SK-N-SH treated with all-trans-retinoic acid at 6 μM for 48 hours (cell line): Measurements from ENCODE around the gene OR2T10.
"Not testable (repeated sequence)": the region's sequence is repeated elsewhere in the genome, so short reads cannot be mapped to it uniquely, and the experiment has no call there.

ENCODE experiments used
- ATAC-seq: fragments of 200-7000 bp; cut with Tn5 transposase; 3 replicates; pipeline ENCODE4 v1.9.1; 2020; ENCODE audit warnings: mild to moderate bottlenecking, moderate library complexity
- ARNTL ChIP-seq: fragments of 450-650 bp; formaldehyde crosslinking; IDR thresholded peaks from 2 replicates; pipeline ENCODE4 v1.5.0; 2020; ENCODE audit warnings: low read depth, mild to moderate bottlenecking, moderate library complexity, borderline replicate concordance
- BACH2 ChIP-seq: fragments of 250-450 bp; sonication (Bioruptor Pico); IDR thresholded peaks from 2 replicates; pipeline ENCODE4 v1.9.0; 2021; ENCODE audit warnings: mild to moderate bottlenecking, borderline replicate concordance
- CSDC2 ChIP-seq: fragments of 250-450 bp; sonication (Bioruptor Pico); IDR thresholded peaks from 2 replicates; pipeline ENCODE4 v1.5.0; 2020; ENCODE audit warnings: mild to moderate bottlenecking, moderate library complexity
- CSRNP3 ChIP-seq: fragments of 250-450 bp; sonication (Bioruptor Pico); IDR thresholded peaks from 2 replicates; pipeline ENCODE4 v1.5.1; 2021; ENCODE audit warnings: mild to moderate bottlenecking, moderate library complexity
- ESRRG ChIP-seq: fragments of 250-450 bp; sonication (Bioruptor Pico); IDR thresholded peaks from 2 replicates; pipeline ENCODE4 v1.6.1; 2021; ENCODE audit warnings: mild to moderate bottlenecking
- GLIS3 ChIP-seq: fragments of 250-450 bp; sonication (Bioruptor Pico); IDR thresholded peaks from 2 replicates; pipeline ENCODE4 v1.5.0; 2020; ENCODE audit warnings: mild to moderate bottlenecking, moderate library complexity
- ISL1 ChIP-seq: fragments of 250-450 bp; sonication (Bioruptor Pico); IDR thresholded peaks from 2 replicates; pipeline ENCODE4 v2.1.2; 2022; ENCODE audit warnings: mild to moderate bottlenecking, moderate library complexity
- OSR1 ChIP-seq: fragments of 250-450 bp; sonication (Bioruptor Pico); IDR thresholded peaks from 2 replicates; pipeline ENCODE4 v1.8.0; 2022; ENCODE audit warnings: moderate library complexity, mild to moderate bottlenecking, inconsistent platforms
- PATZ1 ChIP-seq: fragments of 250-450 bp; sonication (Bioruptor Pico); IDR thresholded peaks from 2 replicates; pipeline ENCODE4 v1.8.0; 2020; ENCODE audit warnings: mild to moderate bottlenecking, moderate library complexity, borderline replicate concordance
- PPARA ChIP-seq: fragments of 250-450 bp; sonication (Bioruptor Pico); IDR thresholded peaks from 2 replicates; pipeline ENCODE4 v1.5.0; 2020; ENCODE audit warnings: mild to moderate bottlenecking, borderline replicate concordance
- RARB ChIP-seq: fragments of 250-450 bp; sonication (Bioruptor Pico); IDR thresholded peaks from 2 replicates; pipeline ENCODE4 v1.8.0; 2021; ENCODE audit warnings: mild to moderate bottlenecking, moderate library complexity
- SNAI2 ChIP-seq: fragments of 250-450 bp; sonication (Bioruptor Pico); IDR thresholded peaks from 2 replicates; pipeline ENCODE4 v1.5.0; 2020; ENCODE audit warnings: mild to moderate bottlenecking, moderate library complexity
- TCF4 ChIP-seq: fragments of 250-450 bp; sonication (Bioruptor Pico); IDR thresholded peaks from 2 replicates; pipeline ENCODE4 v1.8.0; 2021; ENCODE audit warnings: mild to moderate bottlenecking, moderate library complexity, borderline replicate concordance
- TOX ChIP-seq: fragments of 250-450 bp; sonication (Bioruptor Pico); IDR thresholded peaks from 2 replicates; pipeline ENCODE4 v1.8.0; 2021; ENCODE audit warnings: mild to moderate bottlenecking, moderate library complexity, borderline replicate concordance
- ZC3H10 ChIP-seq: fragments of 250-450 bp; sonication (Bioruptor Pico); IDR thresholded peaks from 2 replicates; pipeline ENCODE4 v1.5.1; 2021; ENCODE audit warnings: mild to moderate bottlenecking, moderate library complexity
- ZFP3 ChIP-seq: fragments of 250-450 bp; sonication (Bioruptor Pico); IDR thresholded peaks from 2 replicates; pipeline ENCODE4 v1.5.0; 2020; ENCODE audit warnings: mild to moderate bottlenecking, moderate library complexity
- ZFP30 ChIP-seq: fragments of 450-650 bp; formaldehyde crosslinking; IDR thresholded peaks from 2 replicates; pipeline ENCODE4 v1.5.0; 2022; ENCODE audit warnings: mild to moderate bottlenecking, moderate library complexity
- ZNF565 ChIP-seq: fragments of 450-650 bp; formaldehyde crosslinking; conservative IDR thresholded peaks from 2 replicates; pipeline ENCODE4 v1.5.0; 2020; ENCODE audit warnings: low read depth, mild to moderate bottlenecking, moderate library complexity
- ZNF70 ChIP-seq: fragments of 450-650 bp; formaldehyde crosslinking; IDR thresholded peaks from 2 replicates; pipeline ENCODE4 v1.5.0; 2020; ENCODE audit warnings: mild to moderate bottlenecking, moderate library complexity
- TF ChIP-seq, protein P1 (sequence below): fragments of 250-450 bp; sonication (Bioruptor Pico); IDR thresholded peaks from 2 replicates; pipeline ENCODE4 v1.8.0; 2021; ENCODE audit warnings: low read depth, mild to moderate bottlenecking, moderate library complexity, borderline replicate concordance
- TF ChIP-seq, protein P2 (sequence below): fragments of 250-450 bp; sonication (Bioruptor Pico); IDR thresholded peaks from 2 replicates; pipeline ENCODE4 v1.5.1; 2020; ENCODE audit warnings: low read depth, mild to moderate bottlenecking, moderate library complexity
- TF ChIP-seq, protein P3 (sequence below): fragments of 250-450 bp; sonication (Bioruptor Pico); IDR thresholded peaks from 2 replicates; pipeline ENCODE4 v1.5.0; 2020; ENCODE audit warnings: mild to moderate bottlenecking, moderate library complexity

The OR2T10 gene

GRCh38 chr1:248585266-248585665 is 12.2 kb downstream of the OR2T10 start:
- ATAC-seq, result no peak

GRCh38 chr1:248576260-248576980 is 21.1 kb downstream of the OR2T10 start:
- TF ChIP-seq SNAI2 (CRISPR knock-in tag) (no peak), ISL1 (CRISPR knock-in tag) (no peak), ZFP30 (no peak), ZNF565 (no peak), CSDC2 (CRISPR knock-in tag) (no peak), PATZ1 (CRISPR knock-in tag) (no peak), RARB (CRISPR knock-in tag) (no peak), ESRRG (CRISPR knock-in tag) (no peak), ZC3H10 (CRISPR knock-in tag) (no peak)
- TF ChIP-seq, protein P1, sequence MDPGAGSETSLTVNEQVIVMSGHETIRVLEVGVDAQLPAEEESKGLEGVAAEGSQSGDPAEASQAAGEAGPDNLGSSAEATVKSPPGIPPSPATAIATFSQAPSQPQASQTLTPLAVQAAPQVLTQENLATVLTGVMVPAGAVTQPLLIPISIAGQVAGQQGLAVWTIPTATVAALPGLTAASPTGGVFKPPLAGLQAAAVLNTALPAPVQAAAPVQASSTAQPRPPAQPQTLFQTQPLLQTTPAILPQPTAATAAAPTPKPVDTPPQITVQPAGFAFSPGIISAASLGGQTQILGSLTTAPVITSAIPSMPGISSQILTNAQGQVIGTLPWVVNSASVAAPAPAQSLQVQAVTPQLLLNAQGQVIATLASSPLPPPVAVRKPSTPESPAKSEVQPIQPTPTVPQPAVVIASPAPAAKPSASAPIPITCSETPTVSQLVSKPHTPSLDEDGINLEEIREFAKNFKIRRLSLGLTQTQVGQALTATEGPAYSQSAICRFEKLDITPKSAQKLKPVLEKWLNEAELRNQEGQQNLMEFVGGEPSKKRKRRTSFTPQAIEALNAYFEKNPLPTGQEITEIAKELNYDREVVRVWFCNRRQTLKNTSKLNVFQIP (CRISPR knock-in tag), result no peak
- ATAC-seq, result no peak

More at GRCh38 chr1:248585266-248585665, 12.2 kb downstream of the OR2T10 start:
- TF ChIP-seq GLIS3 (CRISPR knock-in tag) (no peak), OSR1 (CRISPR knock-in tag) (no peak), ZC3H10 (CRISPR knock-in tag) (no peak), PATZ1 (CRISPR knock-in tag) (no peak), ZFP3 (no peak), TCF4 (no peak), ZNF70 (CRISPR knock-in tag) (no peak), CSDC2 (CRISPR knock-in tag) (no peak), ZNF565 (no peak), ISL1 (CRISPR knock-in tag) (no peak), TOX (CRISPR knock-in tag) (no peak), ARNTL (CRISPR knock-in tag) (no peak), ZFP30 (no peak), SNAI2 (CRISPR knock-in tag) (no peak), CSRNP3 (CRISPR knock-in tag) (no peak), BACH2 (CRISPR knock-in tag) (no peak), PPARA (no peak)
- TF ChIP-seq, protein P2, sequence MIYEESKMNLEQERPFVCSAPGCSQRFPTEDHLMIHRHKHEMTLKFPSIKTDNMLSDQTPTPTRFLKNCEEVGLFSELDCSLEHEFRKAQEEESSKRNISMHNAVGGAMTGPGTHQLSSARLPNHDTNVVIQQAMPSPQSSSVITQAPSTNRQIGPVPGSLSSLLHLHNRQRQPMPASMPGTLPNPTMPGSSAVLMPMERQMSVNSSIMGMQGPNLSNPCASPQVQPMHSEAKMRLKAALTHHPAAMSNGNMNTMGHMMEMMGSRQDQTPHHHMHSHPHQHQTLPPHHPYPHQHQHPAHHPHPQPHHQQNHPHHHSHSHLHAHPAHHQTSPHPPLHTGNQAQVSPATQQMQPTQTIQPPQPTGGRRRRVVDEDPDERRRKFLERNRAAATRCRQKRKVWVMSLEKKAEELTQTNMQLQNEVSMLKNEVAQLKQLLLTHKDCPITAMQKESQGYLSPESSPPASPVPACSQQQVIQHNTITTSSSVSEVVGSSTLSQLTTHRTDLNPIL, result no peak
- TF ChIP-seq, protein P3, sequence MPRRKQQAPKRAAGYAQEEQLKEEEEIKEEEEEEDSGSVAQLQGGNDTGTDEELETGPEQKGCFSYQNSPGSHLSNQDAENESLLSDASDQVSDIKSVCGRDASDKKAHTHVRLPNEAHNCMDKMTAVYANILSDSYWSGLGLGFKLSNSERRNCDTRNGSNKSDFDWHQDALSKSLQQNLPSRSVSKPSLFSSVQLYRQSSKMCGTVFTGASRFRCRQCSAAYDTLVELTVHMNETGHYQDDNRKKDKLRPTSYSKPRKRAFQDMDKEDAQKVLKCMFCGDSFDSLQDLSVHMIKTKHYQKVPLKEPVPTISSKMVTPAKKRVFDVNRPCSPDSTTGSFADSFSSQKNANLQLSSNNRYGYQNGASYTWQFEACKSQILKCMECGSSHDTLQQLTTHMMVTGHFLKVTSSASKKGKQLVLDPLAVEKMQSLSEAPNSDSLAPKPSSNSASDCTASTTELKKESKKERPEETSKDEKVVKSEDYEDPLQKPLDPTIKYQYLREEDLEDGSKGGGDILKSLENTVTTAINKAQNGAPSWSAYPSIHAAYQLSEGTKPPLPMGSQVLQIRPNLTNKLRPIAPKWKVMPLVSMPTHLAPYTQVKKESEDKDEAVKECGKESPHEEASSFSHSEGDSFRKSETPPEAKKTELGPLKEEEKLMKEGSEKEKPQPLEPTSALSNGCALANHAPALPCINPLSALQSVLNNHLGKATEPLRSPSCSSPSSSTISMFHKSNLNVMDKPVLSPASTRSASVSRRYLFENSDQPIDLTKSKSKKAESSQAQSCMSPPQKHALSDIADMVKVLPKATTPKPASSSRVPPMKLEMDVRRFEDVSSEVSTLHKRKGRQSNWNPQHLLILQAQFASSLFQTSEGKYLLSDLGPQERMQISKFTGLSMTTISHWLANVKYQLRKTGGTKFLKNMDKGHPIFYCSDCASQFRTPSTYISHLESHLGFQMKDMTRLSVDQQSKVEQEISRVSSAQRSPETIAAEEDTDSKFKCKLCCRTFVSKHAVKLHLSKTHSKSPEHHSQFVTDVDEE, result no peak
- TF ChIP-seq, all 23 proteins: peak for 0

DNA sequence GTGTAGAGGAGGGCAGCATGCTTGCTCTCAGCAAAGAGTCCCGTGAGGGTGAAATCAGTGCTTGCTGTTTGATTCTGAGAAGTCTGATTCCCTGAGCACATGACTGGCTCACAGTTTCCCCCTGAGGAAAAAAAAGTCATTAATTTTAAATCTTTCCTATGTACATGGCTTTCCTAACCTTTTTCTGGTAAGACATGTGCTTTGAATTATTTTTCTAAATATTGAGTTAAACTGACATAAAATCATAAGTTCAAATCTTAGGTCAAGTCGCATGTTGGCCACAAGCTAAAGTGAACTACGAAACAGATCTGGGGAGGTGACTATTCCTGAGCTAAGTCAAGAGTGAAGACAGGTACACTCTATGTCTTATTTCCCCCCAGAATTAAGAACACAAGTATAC is 22.8 kb downstream of the OR2T10 start, which contains the start of gene OR2T34:
OR2T34 (minus strand) TSS at position 101 of the 400 bp plus-strand sequence; CDS start at position 101, 0 bp downstream.
- ATAC-seq, result not testable (repeated sequence)

DNA sequence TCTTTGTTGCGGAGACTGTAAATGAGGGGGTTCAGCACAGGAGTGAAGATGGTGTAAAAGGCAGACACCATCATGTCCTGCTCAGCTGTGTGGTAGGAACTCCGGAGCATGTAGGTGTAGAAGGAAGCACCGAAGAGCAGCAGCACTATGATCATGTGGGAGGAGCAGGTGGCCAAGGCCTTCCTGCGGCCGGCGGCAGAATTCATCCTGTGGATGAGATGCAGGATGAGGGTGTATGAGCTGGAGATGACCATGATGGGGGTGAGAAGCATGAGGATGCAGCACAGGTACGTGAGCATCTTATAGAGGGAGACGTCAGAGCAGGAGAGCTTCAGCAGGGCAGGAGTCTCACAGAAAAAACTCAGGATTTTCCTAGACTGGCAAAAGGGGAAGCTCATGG is 23.6 kb downstream of the OR2T10 start:
- ATAC-seq, result not testable (repeated sequence)

DNA sequence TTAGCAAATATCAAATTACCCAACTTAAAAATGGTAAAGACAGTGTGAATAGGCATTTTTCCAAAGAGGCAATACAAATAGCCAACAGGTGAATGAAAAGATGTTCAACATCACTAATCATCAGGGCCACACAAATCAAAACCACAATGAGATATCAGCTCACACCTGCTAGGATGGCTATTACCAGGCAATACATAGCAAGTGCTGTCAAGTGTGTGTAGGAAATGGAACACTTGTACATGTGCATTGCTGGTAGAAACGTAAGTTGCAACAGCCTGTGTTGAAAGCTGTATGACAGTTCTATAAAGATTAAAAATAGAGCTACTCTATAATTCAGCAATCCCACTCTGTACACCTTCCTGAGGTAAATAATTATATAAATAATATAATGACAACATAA is 25.5 kb downstream of the OR2T10 start:
- not testable (repeated sequence) for ATAC-seq

GRCh38 chr1:248570811-248571210 is 26.7 kb downstream of the OR2T10 start:
- ATAC-seq, result not testable (repeated sequence)

DNA sequence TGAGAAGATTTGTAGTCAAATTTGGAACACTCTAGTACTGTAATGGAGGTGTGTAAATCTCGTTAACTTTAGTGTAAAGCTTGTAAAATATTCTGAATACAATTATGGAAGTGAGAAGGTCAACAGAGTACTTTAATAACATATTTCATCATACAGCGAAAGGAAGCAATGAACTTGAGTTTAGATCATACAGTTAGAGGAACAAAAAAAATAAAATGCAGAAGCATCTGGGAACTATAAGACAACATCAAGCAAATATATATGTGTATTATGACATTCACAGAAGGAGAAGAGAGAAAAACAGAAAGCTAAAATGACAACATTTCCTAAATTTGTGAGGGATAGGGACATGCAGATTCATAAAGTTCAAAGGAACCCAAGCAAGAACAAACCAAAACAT is 28.5 kb downstream of the OR2T10 start:
- ATAC-seq, result not testable (repeated sequence)
